ENCODE data around the gene RAB36.

RAB36 gene

DNA sequence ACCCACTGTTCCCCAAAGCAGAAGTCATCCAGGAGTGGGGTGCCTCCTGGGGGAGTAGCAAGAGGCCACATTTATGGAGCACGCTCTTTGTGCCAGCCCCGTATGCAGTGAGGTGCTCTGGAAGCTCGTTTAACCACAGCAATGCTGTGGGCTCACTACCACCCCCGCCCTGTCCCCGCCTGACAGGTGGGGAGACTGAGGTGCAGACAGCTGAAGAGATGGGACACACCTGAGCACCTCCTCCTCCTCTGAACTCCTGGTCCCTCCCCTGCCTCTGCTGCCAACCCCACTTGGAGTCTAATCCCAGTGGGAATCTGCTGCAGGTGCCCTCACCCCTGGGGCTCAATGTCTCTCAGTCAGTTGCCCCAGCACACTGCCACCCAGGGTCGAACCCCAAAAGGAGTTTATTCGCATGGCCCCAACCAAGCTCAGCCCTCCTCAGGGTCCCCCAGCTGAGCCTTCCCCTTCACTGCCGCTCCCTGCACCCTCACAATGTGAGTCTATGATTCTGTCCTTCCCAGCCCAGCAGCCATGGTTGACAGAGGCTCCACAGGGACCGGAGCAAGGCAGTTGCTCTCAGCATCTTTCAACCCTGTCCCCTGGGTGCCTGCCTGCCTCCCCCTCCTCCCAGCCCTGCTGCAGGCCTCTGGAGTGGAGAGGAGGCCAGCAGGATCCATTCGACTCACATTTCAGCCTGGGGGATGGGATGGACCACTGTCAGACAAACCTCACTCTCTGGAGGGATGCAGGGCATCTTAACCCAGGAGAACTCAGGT is 21.8 kb downstream of the RAB36 start:
- H3K4me3 ChIP-seq (ENCODE audit: low read depth, low read length), result no peak overlapping the region
- DNase-seq (ENCODE audit: low read depth), result no peak
- TF ChIP-seq CTCF (IDR thresholded peaks at IDR 0.05; ENCODE audit: control insufficient read depth, extremely low read depth, insufficient read depth), result no peak

- no peak for DNase-seq (ENCODE audit: low read depth)
- TF ChIP-seq CTCF (IDR thresholded peaks at IDR 0.05; ENCODE audit: control insufficient read depth, extremely low read depth, insufficient read depth), result no peak
- H3K4me3 ChIP-seq (ENCODE audit: low read depth, low read length), result no peak overlapping the region
Observed at GRCh38 chr22:23168391-23169042, 23.2 kb downstream of the RAB36 start.

GRCh38 chr22:23169043-23169406 is 23.7 kb downstream of the RAB36 start:
- no peak for DNase-seq (ENCODE audit: low read depth)
- no peak overlapping the region for H3K4me3 ChIP-seq (ENCODE audit: low read depth, low read length)
- TF ChIP-seq CTCF (IDR thresholded peaks at IDR 0.05; ENCODE audit: control insufficient read depth, extremely low read depth, insufficient read depth), result no peak

- H3K4me3 ChIP-seq (ENCODE audit: low read depth, low read length), result no peak overlapping the region
- no peak for TF ChIP-seq CTCF (IDR thresholded peaks at IDR 0.05; ENCODE audit: control insufficient read depth, extremely low read depth, insufficient read depth)
- DNase-seq (ENCODE audit: low read depth), result no peak
Observed at GRCh38 chr22:23175817-23176644, 30.8 kb downstream of the RAB36 start.

- H3K4me3 ChIP-seq (ENCODE audit: low read depth, low read length), result no peak overlapping the region
- DNase-seq (ENCODE audit: low read depth), result no peak
- no peak for TF ChIP-seq CTCF (IDR thresholded peaks at IDR 0.05; ENCODE audit: control insufficient read depth, extremely low read depth, insufficient read depth)
Observed at GRCh38 chr22:23176645-23177027, 31.4 kb downstream of the RAB36 start.

- DNase-seq (ENCODE audit: low read depth), result no peak
- H3K4me3 ChIP-seq (ENCODE audit: low read depth, low read length), result no peak overlapping the region
- no peak for TF ChIP-seq CTCF (IDR thresholded peaks at IDR 0.05; ENCODE audit: control insufficient read depth, extremely low read depth, insufficient read depth)
Observed at GRCh38 chr22:23177197-23177596, 31.9 kb downstream of the RAB36 start.
